ENCODE data around the gene FAM9C.

GRCh38 chrX:13028871-13029636 is 15.4 kb downstream of the FAM9C start:
- TF ChIP-seq CTCF (conservative IDR thresholded peaks at IDR 0.05) (no peak), EZH2 (IDR thresholded peaks at IDR 0.05; ENCODE audit: low read depth) (no peak)
